Esophagus squamous epithelium (tissue), 4 donors: ENCODE data around the gene ZBED4.

Experiments
- CTCF ChIP-seq, 6 experiments: fragments of 450-650 bp in 4 of 6; fragments of 200-600 bp in 2 of 6; sonication (generic) in 2 of 6; IDR thresholded peaks; one replicate each; pipeline ENCODE4 v1.5.1; 2016 to 2019; ENCODE audit warnings: antibody characterized with exemption in 6 of 6, mild to moderate bottlenecking in 4 of 6, moderate library complexity in 4 of 6
- POLR2A ChIP-seq, 4 donors: fragments of 450-650 bp; IDR thresholded peaks; one replicate each; pipeline ENCODE4 v1.6.1; 2017; ENCODE audit warnings: antibody characterized with exemption in 4 of 4, mild to moderate bottlenecking in 4 of 4, moderate library complexity in 3 of 4

GRCh38 chr22:49927483-49928184, 74.0 kb downstream of the ZBED4 start:
- TF ChIP-seq CTCF (IDR thresholded peaks at IDR 0.05) = no peak
- TF ChIP-seq POLR2A (IDR thresholded peaks at IDR 0.05) = no peak
